ENCODE results near the gene EMID1.

The EMID1 gene

GRCh38 chr22:29184849-29185490 lies 20.7 kb upstream of the EMID1 start:
- Mint-ChIP-seq H3K4me3 (no peak overlapping the region), H3K9me3 (no peaks in the 10 kb centered on the region), H3K27ac (no peak overlapping the region), H3K36me3 (no peaks in the 10 kb centered on the region), H3K4me1 (no peaks in the 10 kb centered on the region), H3K27me3 (peaks cover 57% of the 10 kb centered on the region)
- ATAC-seq: no peak

GRCh38 chr22:29186302-29186701 lies 19.4 kb upstream of the EMID1 start:
- Mint-ChIP-seq H3K36me3 (no peaks in the 10 kb centered on the region), H3K4me1 (no peaks in the 10 kb centered on the region), H3K27ac (no peak overlapping the region), H3K4me3 (no peak overlapping the region), H3K27me3 (peaks cover 57% of the 10 kb centered on the region), H3K9me3 (no peaks in the 10 kb centered on the region)
- ATAC-seq: no peak

- H3K4me1 Mint-ChIP-seq: no peaks in the 10 kb centered on the region
- no peak for ATAC-seq
- peaks cover 64% of the 10 kb centered on the region for H3K27me3 Mint-ChIP-seq
- H3K9me3 Mint-ChIP-seq: no peaks in the 10 kb centered on the region
- H3K36me3 Mint-ChIP-seq: no peaks in the 10 kb centered on the region
- H3K4me3 Mint-ChIP-seq: no peak overlapping the region
- no peak overlapping the region for H3K27ac Mint-ChIP-seq
These were observed 17.9 kb upstream of the EMID1 start for GRCh38 chr22:29187831-29188230.

GRCh38 chr22:29190051-29190450 lies 15.6 kb upstream of the EMID1 start:
- Mint-ChIP-seq H3K4me3 (no peak overlapping the region), H3K36me3 (no peaks in the 10 kb centered on the region), H3K4me1 (no peaks in the 10 kb centered on the region), H3K27ac (no peak overlapping the region), H3K27me3 (peaks cover 67% of the 10 kb centered on the region), H3K9me3 (no peaks in the 10 kb centered on the region)
- peak; percentile 31 for ATAC-seq

GRCh38 chr22:29190918-29191317 lies 14.8 kb upstream of the EMID1 start:
- ATAC-seq: no peak
- H3K4me1 Mint-ChIP-seq: no peaks in the 10 kb centered on the region
- no peaks in the 10 kb centered on the region for H3K9me3 Mint-ChIP-seq
- peaks cover 67% of the 10 kb centered on the region for H3K27me3 Mint-ChIP-seq
- no peak overlapping the region for H3K27ac Mint-ChIP-seq
- no peaks in the 10 kb centered on the region for H3K36me3 Mint-ChIP-seq
- H3K4me3 Mint-ChIP-seq: no peak overlapping the region

GRCh38 chr22:29193021-29193420 lies 12.7 kb upstream of the EMID1 start:
- ATAC-seq: no peak
- H3K36me3 Mint-ChIP-seq: no peaks in the 10 kb centered on the region
- H3K9me3 Mint-ChIP-seq: no peaks in the 10 kb centered on the region

GRCh38 chr22:29194184-29194583 lies 11.5 kb upstream of the EMID1 start:
- no peak overlapping the region for H3K4me3 Mint-ChIP-seq
- no peaks in the 10 kb centered on the region for H3K9me3 Mint-ChIP-seq
- ATAC-seq: no peak
- H3K27me3 Mint-ChIP-seq: peaks cover 64% of the 10 kb centered on the region
- H3K4me1 Mint-ChIP-seq: no peaks in the 10 kb centered on the region
- H3K27ac Mint-ChIP-seq: no peak overlapping the region
- no peaks in the 10 kb centered on the region for H3K36me3 Mint-ChIP-seq

More at GRCh38 chr22:29193021-29193420, 12.7 kb upstream of the EMID1 start:
- no peak overlapping the region for H3K4me3 Mint-ChIP-seq
- H3K4me1 Mint-ChIP-seq: no peaks in the 10 kb centered on the region
- H3K27me3 Mint-ChIP-seq: peaks cover 70% of the 10 kb centered on the region
- H3K27ac Mint-ChIP-seq: no peak overlapping the region

GRCh38 chr22:29195118-29195963 lies 10.4 kb upstream of the EMID1 start:
- H3K4me1 Mint-ChIP-seq: no peaks in the 10 kb centered on the region
- no peaks in the 10 kb centered on the region for H3K36me3 Mint-ChIP-seq
- no peak overlapping the region for H3K4me3 Mint-ChIP-seq
- H3K9me3 Mint-ChIP-seq: no peaks in the 10 kb centered on the region
- no peak overlapping the region for H3K27ac Mint-ChIP-seq
- ATAC-seq: peak; percentile 39
- peaks cover 64% of the 10 kb centered on the region for H3K27me3 Mint-ChIP-seq

GRCh38 chr22:29195964-29196666 lies 9.6 kb upstream of the EMID1 start:
- no peaks in the 10 kb centered on the region for H3K4me1 Mint-ChIP-seq
- ATAC-seq: peak; percentile 34
- H3K27me3 Mint-ChIP-seq: peaks cover 65% of the 10 kb centered on the region
- no peaks in the 10 kb centered on the region for H3K9me3 Mint-ChIP-seq
- no peak overlapping the region for H3K27ac Mint-ChIP-seq
- H3K36me3 Mint-ChIP-seq: no peaks in the 10 kb centered on the region
- no peak overlapping the region for H3K4me3 Mint-ChIP-seq

GRCh38 chr22:29197096-29197495 lies 8.6 kb upstream of the EMID1 start:
- Mint-ChIP-seq H3K9me3 (no peaks in the 10 kb centered on the region), H3K4me1 (peaks cover 3% of the 10 kb centered on the region), H3K27me3 (peaks cover 75% of the 10 kb centered on the region), H3K36me3 (no peaks in the 10 kb centered on the region), H3K27ac (no peak overlapping the region), H3K4me3 (no peak overlapping the region)
- ATAC-seq: no peak

GRCh38 chr22:29198240-29198639 lies 7.5 kb upstream of the EMID1 start:
- Mint-ChIP-seq H3K4me3 (no peak overlapping the region), H3K4me1 (peaks cover 14% of the 10 kb centered on the region), H3K36me3 (no peaks in the 10 kb centered on the region), H3K27me3 (peaks cover 71% of the 10 kb centered on the region), H3K27ac (no peak overlapping the region), H3K9me3 (no peaks in the 10 kb centered on the region)
- ATAC-seq: no peak

GRCh38 chr22:29199702-29200400 lies 5.8 kb upstream of the EMID1 start:
- no peaks in the 10 kb centered on the region for H3K9me3 Mint-ChIP-seq
- no peaks in the 10 kb centered on the region for H3K36me3 Mint-ChIP-seq
- peaks cover 15% of the 10 kb centered on the region for H3K4me1 Mint-ChIP-seq
- ATAC-seq: no peak
- H3K27me3 Mint-ChIP-seq: peaks cover 83% of the 10 kb centered on the region
- no peak overlapping the region for H3K4me3 Mint-ChIP-seq
- H3K27ac Mint-ChIP-seq: no peak overlapping the region

GRCh38 chr22:29200901-29201300 lies 4.8 kb upstream of the EMID1 start:
- no peaks in the 10 kb centered on the region for H3K9me3 Mint-ChIP-seq
- no peak for ATAC-seq
- no peaks in the 10 kb centered on the region for H3K36me3 Mint-ChIP-seq
- H3K27ac Mint-ChIP-seq: no peak overlapping the region
- H3K4me3 Mint-ChIP-seq: no peak overlapping the region
- peaks cover 78% of the 10 kb centered on the region for H3K27me3 Mint-ChIP-seq
- H3K4me1 Mint-ChIP-seq: peaks cover 15% of the 10 kb centered on the region

- Mint-ChIP-seq H3K4me1 (peaks cover 21% of the 10 kb centered on the region), H3K27me3 (peaks cover 78% of the 10 kb centered on the region)
These were observed 3.9 kb upstream of the EMID1 start for GRCh38 chr22:29201782-29202181.

More at GRCh38 chr22:29201782-29202181, 3.9 kb upstream of the EMID1 start:
- no peak overlapping the region for H3K27ac Mint-ChIP-seq
- H3K36me3 Mint-ChIP-seq: no peaks in the 10 kb centered on the region
- ATAC-seq: no peak
- H3K4me3 Mint-ChIP-seq: no peak overlapping the region
- H3K9me3 Mint-ChIP-seq: no peaks in the 10 kb centered on the region
